Measurements from ENCODE around the gene DMTF1.

DNA sequence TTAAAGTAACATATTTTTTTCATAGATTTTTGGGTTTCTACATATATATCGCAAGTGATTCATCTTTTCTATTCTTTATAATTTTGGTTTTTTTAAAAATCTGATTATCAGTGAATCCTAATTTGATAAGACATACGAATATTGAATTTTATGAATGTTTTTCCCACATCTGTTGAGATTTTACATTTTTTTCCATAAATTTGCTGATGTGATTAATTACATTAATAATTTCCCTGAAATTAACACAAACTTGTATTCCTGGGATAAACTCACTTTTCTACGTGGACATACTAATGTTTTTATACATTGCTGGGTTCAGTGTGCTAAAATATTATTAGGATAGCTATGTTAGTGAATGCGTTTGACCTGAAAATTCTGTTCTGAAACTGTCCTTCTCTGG is 26.1 kb downstream of the DMTF1 start:
- TF ChIP-seq POLR2A (IDR thresholded peaks at IDR 0.05; ENCODE audit: low read depth, low read length) (no peak), PAX5 (IDR thresholded peaks at IDR 0.05; ENCODE audit: insufficient read depth, low read length, severe bottlenecking) (no peak)

Measured in GM12891 (cell line).